Effector memory CD4-positive, alpha-beta T cell (primary cell): Measurements from ENCODE around the gene PPOX.

Source experiments
- DNase-seq, 3 donors: peaks; one replicate each; pipeline ENCODE4 v3.0.0-alpha.2; 2020
- H3K27ac ChIP-seq: 2 replicates; pipeline ENCODE4 v1.7.0; 2013; ENCODE audit warnings: mild to moderate bottlenecking, low read length, moderate library complexity; ENCODE audit not compliant: insufficient read depth, poor library complexity, severe bottlenecking
- H3K27me3 ChIP-seq: replicated peaks from 2 replicates; pipeline ENCODE4 v1.7.0; 2013; ENCODE audit warnings: mild to moderate bottlenecking, low read length; ENCODE audit not compliant: insufficient read depth, control insufficient read depth, poor library complexity, severe bottlenecking
- H3K36me3 ChIP-seq: 2 replicates; pipeline ENCODE4 v1.7.0; 2013; ENCODE audit warnings: mild to moderate bottlenecking, low read length, moderate library complexity; ENCODE audit not compliant: control insufficient read depth, insufficient read depth
- H3K4me1 ChIP-seq: 2 replicates; pipeline ENCODE4 v1.7.0; 2013; ENCODE audit warnings: low read length, mild to moderate bottlenecking; ENCODE audit not compliant: control insufficient read depth, insufficient read depth, poor library complexity, severe bottlenecking
- H3K4me3 ChIP-seq: 2 replicates; pipeline ENCODE4 v1.7.0; 2013; ENCODE audit warnings: low read length, low read depth, mild to moderate bottlenecking; ENCODE audit not compliant: insufficient read depth, poor library complexity, severe bottlenecking
- H3K9me3 ChIP-seq: 2 replicates; pipeline ENCODE4 v1.7.0; 2013; ENCODE audit warnings: mild to moderate bottlenecking, low read length, moderate library complexity; ENCODE audit not compliant: control insufficient read depth

The PPOX gene

GRCh38 chr1:161153176-161153575 lies 13.1 kb upstream of the PPOX start:
- Histone ChIP-seq H3K4me1 (peaks cover 4% of the 10 kb centered on the region), H3K36me3 (peaks cover 3% of the 10 kb centered on the region), H3K9me3 (no peaks in the 10 kb centered on the region), H3K4me3 (peak overlapping the region; percentile 89), H3K27ac (peak overlapping the region; percentile 97), H3K27me3 (no peaks in the 10 kb centered on the region)
- no peak for DNase-seq

GRCh38 chr1:161153682-161154337 lies 12.4 kb upstream of the PPOX start, which contains the start of gene UFC1:
Gene UFC1 (plus strand): TSS chr1:161153978. CDS start chr1:161153998, 20 bp downstream.
- Histone ChIP-seq H3K4me3 (peak within 1 kb of the TSS; percentile 89), H3K36me3 (peaks cover 3% of the 10 kb centered on the region), H3K4me1 (peaks cover 4% of the 10 kb centered on the region), H3K27me3 (no peaks in the 10 kb centered on the region), H3K27ac (peak within 1 kb of the TSS; percentile 97), H3K9me3 (no peaks in the 10 kb centered on the region)
- peak; percentile 68 to 75 (median 74) for DNase-seq

DNA sequence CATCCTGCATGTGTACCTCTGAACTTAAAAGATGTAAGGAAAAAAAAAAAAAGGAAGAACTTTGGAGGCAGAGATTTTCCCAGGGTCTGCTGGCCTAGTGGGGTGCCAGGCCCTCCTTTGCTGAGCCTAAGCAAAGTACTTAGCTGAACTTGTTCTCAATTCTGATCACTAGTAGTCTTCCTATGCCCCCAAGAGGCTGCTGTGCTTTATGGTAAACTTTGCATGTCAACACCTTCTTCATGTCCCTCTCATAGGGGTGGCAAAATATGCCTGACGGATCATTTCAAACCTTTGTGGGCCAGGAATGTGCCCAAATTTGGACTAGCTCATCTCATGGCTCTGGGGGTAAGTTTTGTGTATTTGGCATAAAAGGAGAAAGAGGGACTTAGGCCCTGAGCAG lies 8.4 kb upstream of the PPOX start:
- no peak for DNase-seq
- H3K27ac ChIP-seq, result no peak overlapping the region
- H3K4me1 ChIP-seq, result peaks cover 21% of the 10 kb centered on the region
- no peaks in the 10 kb centered on the region for H3K27me3 ChIP-seq
- peaks cover 3% of the 10 kb centered on the region for H3K36me3 ChIP-seq
- H3K4me3 ChIP-seq, result no peak overlapping the region
- H3K9me3 ChIP-seq, result no peaks in the 10 kb centered on the region

DNA sequence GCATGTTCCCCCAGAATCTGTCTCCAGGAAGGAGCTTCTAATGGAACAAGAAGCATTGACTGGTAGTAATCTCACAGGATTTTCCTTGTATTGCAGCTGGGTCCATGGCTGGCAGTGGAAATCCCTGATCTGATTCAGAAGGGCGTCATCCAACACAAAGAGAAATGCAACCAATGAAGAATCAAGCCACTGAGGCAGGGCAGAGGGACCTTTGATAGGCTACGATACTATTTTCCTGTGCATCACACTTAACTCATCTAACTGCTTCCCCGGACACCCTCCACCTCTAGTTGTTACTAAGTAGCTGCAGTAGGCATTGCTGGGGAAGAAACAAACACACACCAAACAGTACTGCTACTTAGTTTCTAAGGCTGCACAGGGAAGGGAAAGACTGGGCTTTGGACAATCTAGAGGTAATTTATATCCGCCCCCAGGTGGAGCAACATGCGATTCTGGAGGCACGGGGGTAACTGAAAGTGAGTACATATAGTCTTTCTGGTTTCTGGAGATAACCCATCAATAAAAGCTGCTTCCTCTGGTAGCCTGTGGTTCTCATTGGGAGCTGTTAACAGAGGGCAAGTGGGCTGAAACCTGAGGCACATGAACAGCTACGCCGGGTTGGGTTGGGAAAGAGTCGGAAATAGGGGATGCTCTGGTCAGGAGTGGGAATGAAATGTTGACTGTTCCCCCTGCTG lies 7.8 kb upstream of the PPOX start:
- H3K4me3 ChIP-seq, result peak overlapping the region; percentile 90
- no peak for DNase-seq
- peaks cover 3% of the 10 kb centered on the region for H3K36me3 ChIP-seq
- peak overlapping the region; percentile 86 for H3K27ac ChIP-seq
- H3K9me3 ChIP-seq, result no peaks in the 10 kb centered on the region
- H3K27me3 ChIP-seq, result no peaks in the 10 kb centered on the region
- H3K4me1 ChIP-seq, result peaks cover 17% of the 10 kb centered on the region

DNA sequence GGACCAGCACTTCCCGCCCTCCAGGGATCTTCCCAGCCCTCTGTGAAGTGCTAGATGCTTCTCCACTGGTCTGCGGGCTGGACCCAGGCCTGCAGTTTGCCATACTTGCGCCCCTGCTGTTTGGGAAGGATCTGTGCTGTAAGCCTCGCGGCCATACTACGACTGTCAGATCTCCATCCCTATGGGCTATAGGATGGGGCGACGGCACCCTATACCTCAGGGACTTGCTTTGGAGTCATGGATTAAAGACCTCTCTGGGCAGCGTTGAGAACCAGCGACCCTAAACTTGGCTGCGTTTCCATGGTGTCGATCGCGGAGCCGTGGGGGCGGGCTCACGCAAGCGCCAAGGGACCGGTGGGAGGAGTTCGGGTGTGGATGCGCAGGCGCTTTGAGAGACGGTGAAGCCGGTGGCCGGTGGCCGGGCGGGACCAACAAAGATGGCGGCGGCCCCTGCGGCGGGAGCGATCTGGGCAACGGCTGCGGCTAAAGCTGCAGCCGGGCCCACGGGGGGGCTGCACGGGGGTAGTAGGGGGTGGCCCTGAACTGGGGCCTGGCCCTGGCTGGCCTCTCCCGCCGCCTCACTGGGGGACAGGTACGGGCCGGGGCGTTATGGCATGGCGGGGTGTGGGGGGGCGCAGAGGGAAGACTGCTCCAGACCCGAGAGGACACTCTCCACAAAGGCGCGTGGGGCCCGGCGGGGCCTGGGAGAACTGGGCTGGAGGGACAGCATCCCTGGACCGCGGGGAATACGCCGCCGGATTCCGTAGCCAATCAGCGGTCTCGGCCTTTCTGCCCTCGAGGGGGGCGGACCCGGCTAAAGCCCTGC lies 6.9 kb upstream of the PPOX start, which contains the start of gene USP21:
Gene USP21 (plus strand): TSS at position 414 of the 826 bp plus-strand sequence. CDS start 1,141 bp downstream, outside the sequence.
- Histone ChIP-seq H3K4me1 (peaks cover 17% of the 10 kb centered on the region), H3K4me3 (peak within 1 kb of the TSS; percentile 90), H3K36me3 (peaks cover 6% of the 10 kb centered on the region), H3K27me3 (no peaks in the 10 kb centered on the region), H3K9me3 (no peaks in the 10 kb centered on the region), H3K27ac (peak within 1 kb of the TSS; percentile 86)
- peak; percentile 83 to 88 (median 83) for DNase-seq

DNA sequence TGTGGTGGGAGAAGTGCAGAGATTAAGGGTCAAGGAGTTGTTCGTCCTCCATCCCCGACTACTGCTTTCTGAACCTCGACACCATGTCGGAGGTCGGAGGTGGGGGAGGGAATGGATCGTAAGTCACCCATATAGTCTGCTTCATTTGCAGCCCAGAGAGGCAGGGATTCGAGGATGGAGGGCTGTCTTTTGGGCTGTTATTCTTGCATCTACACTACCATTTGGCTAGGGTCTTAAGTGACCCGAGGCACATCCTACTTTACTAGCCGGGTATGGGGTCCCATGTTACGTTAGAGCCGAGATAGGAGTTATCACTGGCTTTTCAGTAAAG lies 6.3 kb upstream of the PPOX start:
- peak overlapping the region; percentile 86 for H3K27ac ChIP-seq
- no peaks in the 10 kb centered on the region for H3K9me3 ChIP-seq
- H3K36me3 ChIP-seq, result peaks cover 12% of the 10 kb centered on the region
- no peaks in the 10 kb centered on the region for H3K27me3 ChIP-seq
- no peak for DNase-seq
- peaks cover 18% of the 10 kb centered on the region for H3K4me1 ChIP-seq
- peak overlapping the region; percentile 90 for H3K4me3 ChIP-seq

- Histone ChIP-seq H3K9me3 (no peaks in the 10 kb centered on the region), H3K4me3 (peak overlapping the region; percentile 90), H3K4me1 (peaks cover 26% of the 10 kb centered on the region), H3K27ac (no peak overlapping the region), H3K36me3 (peaks cover 12% of the 10 kb centered on the region), H3K27me3 (no peaks in the 10 kb centered on the region)
- DNase-seq, result no peak
Observed at GRCh38 chr1:161160671-161161145, 5.5 kb upstream of the PPOX start.

DNA sequence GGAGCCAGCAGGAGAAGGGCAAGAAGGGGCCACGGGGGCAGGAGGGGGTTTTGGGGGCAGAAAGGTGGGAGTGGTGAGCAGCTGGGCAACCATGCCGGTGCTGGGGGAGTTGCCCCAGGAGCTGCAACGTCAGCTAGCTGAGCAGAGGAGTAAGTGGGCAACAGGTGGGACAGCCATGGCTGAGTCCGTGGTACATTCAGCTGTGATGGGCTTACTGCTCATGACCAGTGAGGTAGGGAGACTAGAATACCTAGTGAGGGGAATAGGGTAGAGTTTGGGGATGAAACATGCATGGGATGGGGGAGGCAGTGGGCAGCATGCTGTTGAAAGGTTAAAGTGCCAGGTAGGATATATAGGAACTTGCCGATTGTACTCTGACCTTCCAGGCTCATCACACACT lies 4.6 kb upstream of the PPOX start:
- no peak overlapping the region for H3K4me3 ChIP-seq
- no peaks in the 10 kb centered on the region for H3K9me3 ChIP-seq
- peaks cover 12% of the 10 kb centered on the region for H3K36me3 ChIP-seq
- H3K27me3 ChIP-seq, result no peaks in the 10 kb centered on the region
- no peak for DNase-seq
- H3K4me1 ChIP-seq, result peaks cover 30% of the 10 kb centered on the region
- no peak overlapping the region for H3K27ac ChIP-seq

DNA sequence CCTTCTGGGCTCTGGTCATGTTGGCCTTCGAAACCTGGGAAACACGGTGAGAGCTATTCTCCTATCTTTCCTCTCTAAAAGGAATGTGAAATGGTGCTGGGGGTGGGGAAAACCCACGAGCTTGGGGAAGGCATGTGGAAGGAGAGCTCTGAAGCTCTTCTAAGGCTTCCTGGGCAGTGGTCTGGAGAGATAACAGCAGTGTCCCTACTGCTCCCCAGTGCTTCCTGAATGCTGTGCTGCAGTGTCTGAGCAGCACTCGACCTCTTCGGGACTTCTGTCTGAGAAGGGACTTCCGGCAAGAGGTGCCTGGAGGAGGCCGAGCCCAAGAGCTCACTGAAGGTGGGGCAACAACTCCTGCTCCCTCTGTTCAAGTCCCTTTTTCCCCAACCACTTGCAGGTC lies 4.2 kb upstream of the PPOX start:
- Histone ChIP-seq H3K27me3 (no peaks in the 10 kb centered on the region), H3K4me1 (peaks cover 34% of the 10 kb centered on the region), H3K36me3 (peaks cover 12% of the 10 kb centered on the region), H3K27ac (no peak overlapping the region), H3K4me3 (no peak overlapping the region), H3K9me3 (no peaks in the 10 kb centered on the region)
- no peak for DNase-seq
